CD4-positive, alpha-beta T cell (primary cell): ENCODE measurements around the gene PDIA4. TPM values are rescaled to one million over a fixed set of nuclear protein-coding genes. Genes with fewer than 3 reads are reported as not detected.

Experiments used
- ATAC-seq: fragments of 200-7000 bp; cut with Tn5 transposase; one replicate; pipeline ENCODE4 v1.10.0; 2022; ENCODE audit warnings: mild to moderate bottlenecking; ENCODE audit not compliant: poor library complexity
- CTCF ChIA-PET: fragments of 350-600 bp; sonication (Branson Sonifier 250); formaldehyde crosslinking; loops from one replicate; lab custom pipeline; 2021; ENCODE audit warnings: antibody characterized with exemption, inconsistent platforms; lab: Charles Lee
- POLR2A ChIA-PET: fragments of 350-600 bp; sonication (Branson Sonifier 250); formaldehyde crosslinking; loops from one replicate; lab custom pipeline; 2021; ENCODE audit warnings: antibody characterized with exemption, inconsistent platforms; lab: Charles Lee
- DNase-seq, 14 experiments: peaks; one replicate each; pipeline ENCODE4 v3.0.0-alpha.2; 2013 to 2020; ENCODE audit warnings: mixed read lengths in 2 of 14
- H3K27ac ChIP-seq, 2 donors: one replicate each; pipeline versions ENCODE4 v1.5.1 to v1.7.0; 2013; ENCODE audit warnings: low read length in 2 of 2, low read depth in 1 of 2, mild to moderate bottlenecking in 1 of 2
- H3K27me3 ChIP-seq, 2 experiments: 1 replicate in 1 of 2; 2 replicates in 1 of 2; pipeline versions ENCODE4 v1.6.1 to v1.7.0; 2013; ENCODE audit warnings: low read length in 2 of 2, control low read depth in 1 of 2, mild to moderate bottlenecking in 1 of 2, moderate library complexity in 1 of 2; ENCODE audit not compliant: insufficient read depth in 2 of 2, control insufficient read depth in 1 of 2
- H3K36me3 ChIP-seq: one replicate; pipeline ENCODE4 v1.6.1; 2013; ENCODE audit warnings: low read length, control low read depth; ENCODE audit not compliant: insufficient read depth
- H3K4me1 ChIP-seq: one replicate; pipeline ENCODE4 v1.6.1; 2013; ENCODE audit warnings: low read length, control low read depth; ENCODE audit not compliant: insufficient read depth
- H3K4me3 ChIP-seq: one replicate; pipeline ENCODE4 v1.5.1; 2013; ENCODE audit warnings: mild to moderate bottlenecking, low read length, moderate library complexity
- H3K9me3 ChIP-seq, 2 experiments: 1 replicate in 1 of 2; 2 replicates in 1 of 2; pipeline versions ENCODE4 v1.6.1 to v1.7.0; 2013; ENCODE audit warnings: low read length in 2 of 2, mild to moderate bottlenecking in 2 of 2, control low read depth in 1 of 2, moderate library complexity in 1 of 2; ENCODE audit not compliant: control insufficient read depth in 1 of 2, insufficient read depth in 1 of 2
- H3K27ac Mint-ChIP-seq: one replicate; pipeline ENCODE4 v1.8.0; 2020; ENCODE audit warnings: mixed read lengths
- H3K27me3 Mint-ChIP-seq: one replicate; pipeline ENCODE4 v1.8.0; 2021; ENCODE audit warnings: mixed read lengths
- H3K36me3 Mint-ChIP-seq: one replicate; pipeline ENCODE4 v1.8.0; 2021; ENCODE audit warnings: low read depth, mixed read lengths
- H3K4me1 Mint-ChIP-seq: one replicate; pipeline ENCODE4 v1.8.0; 2021; ENCODE audit warnings: low read depth, mixed read lengths
- H3K4me3 Mint-ChIP-seq: one replicate; pipeline ENCODE4 v1.8.0; 2020; ENCODE audit warnings: mild to moderate bottlenecking, mixed read lengths
- H3K9me3 Mint-ChIP-seq: one replicate; pipeline ENCODE4 v1.8.0; 2020; ENCODE audit warnings: mixed read lengths
- intact Hi-C, 2 experiments: fragments of 100-400 bp; cut with DNase I in 1 of 2; cut with micrococcal nuclease in 1 of 2; formaldehyde crosslinking; loops; one replicate each; pipeline versions ENCODE4 v1.15.1 to v1.9.0; 2023 to 2025; cut with DNase I, micrococcal nuclease
- total RNA-seq, 174 experiments: library from RNA in 2 of 174; stranded (reverse) in 2 of 174; gene quantifications; one replicate each; pipeline ENCODE4 v1.2.3 and lab custom pipeline; 2021 to 2026
- TF ChIP-seq, protein P1 (sequence below): fragments of 200-600 bp; IDR thresholded peaks from one replicate; pipeline ENCODE4 v1.8.0; 2022; ENCODE audit warnings: antibody characterized with exemption, mild to moderate bottlenecking

Gene PDIA4
- total RNA-seq, 2 experiments from 2014 or later = 19.5 to 19.9 TPM

DNA sequence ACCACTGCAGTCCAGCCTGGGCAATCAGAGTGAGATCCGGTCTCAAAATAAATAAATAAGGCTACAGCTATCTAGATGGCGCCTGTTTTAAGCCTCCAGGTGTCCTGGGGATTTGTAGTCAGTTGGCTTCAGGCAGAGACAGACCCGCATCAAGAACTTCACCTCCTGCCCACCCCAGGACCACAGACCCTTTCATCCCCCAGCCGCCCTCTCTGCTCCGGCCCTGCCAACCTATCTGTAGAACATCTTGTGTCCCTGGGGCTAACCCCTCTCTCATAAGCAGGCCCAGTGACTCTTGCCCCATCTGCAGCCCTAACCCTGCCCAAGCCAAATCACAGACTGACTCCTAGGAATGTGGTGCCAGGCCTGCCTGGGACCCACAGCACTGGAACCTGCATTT is 17.9 kb downstream of the PDIA4 start:
- Histone ChIP-seq H3K27ac (no peak overlapping the region), H3K4me3 (no peak overlapping the region), H3K4me1 (peaks cover 11% of the 10 kb centered on the region), H3K36me3 (peaks cover 94% of the 10 kb centered on the region), H3K27me3 (no peaks in the 10 kb centered on the region), H3K9me3 (peaks cover 0 to 8% of the 10 kb centered on the region in 2 experiments)
- TF ChIP-seq, protein P1, sequence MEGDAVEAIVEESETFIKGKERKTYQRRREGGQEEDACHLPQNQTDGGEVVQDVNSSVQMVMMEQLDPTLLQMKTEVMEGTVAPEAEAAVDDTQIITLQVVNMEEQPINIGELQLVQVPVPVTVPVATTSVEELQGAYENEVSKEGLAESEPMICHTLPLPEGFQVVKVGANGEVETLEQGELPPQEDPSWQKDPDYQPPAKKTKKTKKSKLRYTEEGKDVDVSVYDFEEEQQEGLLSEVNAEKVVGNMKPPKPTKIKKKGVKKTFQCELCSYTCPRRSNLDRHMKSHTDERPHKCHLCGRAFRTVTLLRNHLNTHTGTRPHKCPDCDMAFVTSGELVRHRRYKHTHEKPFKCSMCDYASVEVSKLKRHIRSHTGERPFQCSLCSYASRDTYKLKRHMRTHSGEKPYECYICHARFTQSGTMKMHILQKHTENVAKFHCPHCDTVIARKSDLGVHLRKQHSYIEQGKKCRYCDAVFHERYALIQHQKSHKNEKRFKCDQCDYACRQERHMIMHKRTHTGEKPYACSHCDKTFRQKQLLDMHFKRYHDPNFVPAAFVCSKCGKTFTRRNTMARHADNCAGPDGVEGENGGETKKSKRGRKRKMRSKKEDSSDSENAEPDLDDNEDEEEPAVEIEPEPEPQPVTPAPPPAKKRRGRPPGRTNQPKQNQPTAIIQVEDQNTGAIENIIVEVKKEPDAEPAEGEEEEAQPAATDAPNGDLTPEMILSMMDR = no peak
- intact Hi-C loops = no loop called here
- ATAC-seq (no peak), DNase-seq (no peak)
- Mint-ChIP-seq H3K27ac (no peak overlapping the region), H3K36me3 (peaks cover 88% of the 10 kb centered on the region), H3K4me3 (no peak overlapping the region), H3K4me1 (peaks cover 10% of the 10 kb centered on the region), H3K9me3 (no peaks in the 10 kb centered on the region), H3K27me3 (no peaks in the 10 kb centered on the region)
- POLR2A ChIA-PET = interaction anchor here (1.3 kb wide), 1 partner anchor 17 kb away, joined by 4 read pairs; the partner anchor contains the start of gene PDIA4
- CTCF ChIA-PET = interaction anchor here (0.5 to 3.0 kb wide), 2 partner anchors 55 to 137 kb away, joined by 3 to 16 read pairs; partner anchors contain the start of gene ZNF398

DNA sequence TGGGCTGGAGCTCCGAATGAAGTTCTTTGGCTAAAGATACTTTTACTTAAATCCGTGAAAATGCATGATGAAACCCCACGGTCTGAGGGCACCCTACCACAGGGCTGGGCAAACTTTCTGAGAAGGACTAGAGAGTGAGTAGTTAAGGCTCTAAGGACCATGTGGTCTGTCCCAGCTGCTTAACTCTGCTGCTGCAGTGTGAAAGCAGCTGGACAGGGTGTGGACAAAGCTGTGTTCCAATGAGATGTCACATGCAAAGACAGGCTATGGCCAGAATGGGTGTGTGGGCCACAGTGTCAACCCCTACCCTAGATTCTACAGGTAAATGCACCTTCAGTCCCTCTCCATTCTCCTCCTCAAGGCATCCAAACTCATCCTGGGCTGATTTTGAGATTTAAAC is 18.8 kb downstream of the PDIA4 start:
- ChIA-PET CTCF (interaction anchor here (3.0 kb wide), 1 partner anchor 56 kb away, joined by 16 read pairs; no protein-coding TSS in a partner anchor), POLR2A (no interaction called here)
- no peak overlapping the region for H3K4me3 Mint-ChIP-seq
- Histone ChIP-seq H3K9me3 (peaks cover 0 to 8% of the 10 kb centered on the region in 2 experiments), H3K27ac (no peak overlapping the region), H3K36me3 (peaks cover 91% of the 10 kb centered on the region), H3K4me3 (no peak overlapping the region), H3K4me1 (peaks cover 12% of the 10 kb centered on the region), H3K27me3 (no peaks in the 10 kb centered on the region)
- TF ChIP-seq, protein P1 = no peak
- no peaks in the 10 kb centered on the region for H3K27me3 Mint-ChIP-seq
- no peak overlapping the region for H3K27ac Mint-ChIP-seq
- H3K9me3 Mint-ChIP-seq = no peaks in the 10 kb centered on the region
- peaks cover 79% of the 10 kb centered on the region for H3K36me3 Mint-ChIP-seq
- no peak for ATAC-seq
- DNase-seq = no peak
- intact Hi-C loops = loop anchor here in 1 of 2 experiments (10.0 kb wide), 1 partner anchor 485 kb away; the partner anchor contains the start of gene ZNF746
- peaks cover 10% of the 10 kb centered on the region for H3K4me1 Mint-ChIP-seq

DNA sequence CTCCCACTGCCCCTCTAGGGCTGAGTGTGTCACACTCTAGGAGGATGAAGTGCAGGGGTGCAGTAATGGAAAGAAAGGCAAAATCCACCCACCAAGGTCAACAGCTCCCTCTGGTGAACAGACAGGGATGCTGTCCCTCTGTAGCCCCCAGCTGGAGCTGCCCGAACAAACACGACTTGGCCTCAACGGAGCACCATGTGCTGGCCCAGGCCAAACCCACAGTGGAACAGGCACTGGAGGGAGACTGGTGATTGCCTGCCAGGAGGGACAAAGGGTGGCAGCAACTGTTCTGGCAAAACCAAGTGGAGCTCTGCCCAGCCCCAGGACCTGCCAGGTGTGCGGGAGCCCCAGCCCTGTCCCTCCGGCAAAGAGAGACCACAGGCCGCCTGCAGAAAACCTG is 20.7 kb downstream of the PDIA4 start:
- Histone ChIP-seq H3K4me1 (peaks cover 12% of the 10 kb centered on the region), H3K27ac (no peak overlapping the region), H3K4me3 (no peak overlapping the region), H3K9me3 (peaks cover 0 to 11% of the 10 kb centered on the region in 2 experiments), H3K36me3 (peaks cover 92% of the 10 kb centered on the region), H3K27me3 (no peaks in the 10 kb centered on the region)
- H3K4me3 Mint-ChIP-seq = no peak overlapping the region
- DNase-seq (peak in 2 of 14 experiments; percentile 20 to 21), ATAC-seq (no peak)
- POLR2A ChIA-PET = interaction anchor here (1.1 to 1.2 kb wide), 3 partner anchors 20 to 58 kb away, joined by 3 to 4 read pairs (median 4); no protein-coding TSS in a partner anchor
- TF ChIP-seq, protein P1 = peak; percentile 18
- no peak overlapping the region for H3K27ac Mint-ChIP-seq
- H3K27me3 Mint-ChIP-seq = no peaks in the 10 kb centered on the region
- peaks cover 78% of the 10 kb centered on the region for H3K36me3 Mint-ChIP-seq
- H3K4me1 Mint-ChIP-seq = peaks cover 9% of the 10 kb centered on the region
- CTCF ChIA-PET = interaction anchor here (1.2 to 2.1 kb wide), 3 partner anchors 20 to 313 kb away, joined by 3 to 8 read pairs (median 5); partner anchors contain the start of gene PDIA4
- H3K9me3 Mint-ChIP-seq = no peaks in the 10 kb centered on the region
- intact Hi-C loops = loop anchor here in 1 of 2 experiments (2.0 to 10.0 kb wide), 2 partner anchors 19 to 487 kb away; partner anchors contain the start of gene ZNF746
